HepG2 (cell line): ENCODE data around the gene BBLN. TPM values are rescaled to one million over a fixed set of nuclear protein-coding genes. Genes with fewer than 3 reads are reported as not detected.

ENCODE experiments used
- ASH2L ChIP-seq: fragments of 300-600, 200-600 bp; sonication (generic); IDR thresholded peaks from 2 replicates; pipeline ENCODE4 v1.7.0; 2017; ENCODE audit warnings: low read depth, mild to moderate bottlenecking, moderate library complexity, mixed read lengths, low read length; ENCODE audit not compliant: insufficient read length
- CREB1 ChIP-seq, 2 experiments: fragments of 450-650 bp in 1 of 2; IDR thresholded peaks; 2 replicates each; pipeline ENCODE4 v1.6.1; 2016 to 2017; ENCODE audit warnings: control low read depth in 1 of 2, mild to moderate bottlenecking in 1 of 2, missing compliant biosample characterization in 1 of 2, missing genetic modification characterization in 1 of 2
- NR1H2 ChIP-seq: sonication (generic); formaldehyde crosslinking; IDR thresholded peaks from 2 replicates; pipeline ENCODE4 v1.8.1; 2022; ENCODE audit warnings: low read depth, missing genetic modification reagents, borderline replicate concordance
- PAXIP1 ChIP-seq: sonication (generic); formaldehyde crosslinking; conservative IDR thresholded peaks from 2 replicates; pipeline ENCODE4 v1.4.0; 2020; ENCODE audit warnings: mild to moderate bottlenecking, missing genetic modification reagents, moderate library complexity
- SATB2 ChIP-seq: sonication (generic); formaldehyde crosslinking; IDR thresholded peaks from 2 replicates; pipeline ENCODE4 v1.5.0; 2020; ENCODE audit warnings: missing genetic modification reagents
- SRY ChIP-seq: sonication (generic); formaldehyde crosslinking; IDR thresholded peaks from 2 replicates; pipeline ENCODE4 v1.8.0; 2022; ENCODE audit warnings: mild to moderate bottlenecking, missing genetic modification reagents
- STAG1 ChIP-seq: sonication (generic); formaldehyde crosslinking; IDR thresholded peaks from 2 replicates; pipeline ENCODE4 v1.4.0; 2020; ENCODE audit warnings: missing genetic modification reagents
- ZBTB42 ChIP-seq: sonication (generic); formaldehyde crosslinking; IDR thresholded peaks from 2 replicates; pipeline ENCODE4 v1.5.0; 2020; ENCODE audit warnings: mild to moderate bottlenecking, missing genetic modification reagents
- ZGPAT ChIP-seq: IDR thresholded peaks from 2 replicates; pipeline ENCODE4 v1.6.1; 2016; ENCODE audit warnings: mild to moderate bottlenecking
- ZHX1 ChIP-seq: sonication (generic); formaldehyde crosslinking; IDR thresholded peaks from 2 replicates; pipeline ENCODE4 v1.8.1; 2022; ENCODE audit warnings: low read depth, mild to moderate bottlenecking, missing genetic modification reagents
- ZNF260 ChIP-seq: sonication (generic); formaldehyde crosslinking; IDR thresholded peaks from 2 replicates; pipeline ENCODE4 v1.4.0; 2020; ENCODE audit warnings: missing genetic modification reagents, low read depth, mild to moderate bottlenecking, borderline replicate concordance
- ZNF263 ChIP-seq: sonication (generic); formaldehyde crosslinking; IDR thresholded peaks from 2 replicates; pipeline ENCODE4 v1.4.0; 2020; ENCODE audit warnings: missing genetic modification reagents
- ZNF292 ChIP-seq: sonication (generic); formaldehyde crosslinking; IDR thresholded peaks from 2 replicates; pipeline ENCODE4 v1.8.1; 2022; ENCODE audit warnings: mild to moderate bottlenecking, low read depth, missing genetic modification reagents, borderline replicate concordance
- ZNF382 ChIP-seq: sonication (generic); formaldehyde crosslinking; IDR thresholded peaks from 2 replicates; pipeline ENCODE4 v1.5.0; 2020; ENCODE audit warnings: missing genetic modification reagents, mild to moderate bottlenecking, borderline replicate concordance
- ZNF501 ChIP-seq: sonication (generic); formaldehyde crosslinking; IDR thresholded peaks from 2 replicates; pipeline ENCODE4 v1.5.1; 2020; ENCODE audit warnings: mild to moderate bottlenecking, moderate library complexity, missing genetic modification reagents
- ZNF780A ChIP-seq: sonication (generic); formaldehyde crosslinking; IDR thresholded peaks from 2 replicates; pipeline ENCODE4 v1.8.0; 2022; ENCODE audit warnings: mild to moderate bottlenecking, missing genetic modification reagents, moderate library complexity
- ZSCAN25 ChIP-seq: sonication (generic); formaldehyde crosslinking; IDR thresholded peaks from 2 replicates; pipeline ENCODE4 v1.8.0; 2022; ENCODE audit warnings: mild to moderate bottlenecking, missing genetic modification reagents
- ZXDC ChIP-seq: sonication (generic); formaldehyde crosslinking; IDR thresholded peaks from 2 replicates; pipeline ENCODE4 v1.5.0; 2020; ENCODE audit warnings: mild to moderate bottlenecking, missing genetic modification reagents
- polyA plus RNA-seq, 8 experiments: library from polyadenylated mRNA; depleted of rRNA in 3 of 8; stranded (reverse) in 7 of 8; unstranded in 1 of 8; fragments of >200 nt; fragmentation: Illumina TruSeq in 4 of 8; extraction: Trizol in 4 of 8; gene quantifications; 2 replicates each; pipeline versions ENCODE4 v1.2.1 to v1.2.3, GENCODE V29; 2011 to 2016; ENCODE audit warnings: low read depth in 4 of 8, missing spikeins in 1 of 8, mixed read lengths in 1 of 8; ENCODE audit not compliant: insufficient read depth in 1 of 8
- total RNA-seq, 5 experiments: library from RNA; depleted of rRNA; stranded (reverse); fragments of >200 nt; fragmentation: Illumina TruSeq; extraction: Trizol; gene quantifications; 2 replicates each; pipeline ENCODE4 v1.2.3, GENCODE V29; 2016; ENCODE audit warnings: low read depth in 1 of 5

The BBLN gene
- total and polyA plus RNA-seq, 2 of the 13 experiments (the other 11 are each of a cell fraction or from before 2014, with no cell fraction given), result 27.6 to 33.1 TPM

GRCh38 chr9:128203024-128203706 lies 43.1 kb downstream of the BBLN start, which contains the start of gene DNM1 (continued):
- TF ChIP-seq CREB1 (IDR thresholded peaks at IDR 0.05), result no peak
- no peak for TF ChIP-seq CREB1 (CRISPR knock-in tag; IDR thresholded peaks at IDR 0.05)
- no peak for TF ChIP-seq ZHX1 (CRISPR knock-in tag)
- no peak for TF ChIP-seq ASH2L
- TF ChIP-seq ZNF780A (CRISPR knock-in tag), result no peak
- no peak for TF ChIP-seq ZNF501 (CRISPR knock-in tag)
- TF ChIP-seq ZGPAT (CRISPR knock-in tag), result 0 out of 2 replicates have a peak, but pooled peaks have one; percentile 5
- TF ChIP-seq ZNF292 (CRISPR knock-in tag), result no peak
- no peak for TF ChIP-seq PAXIP1 (CRISPR knock-in tag)
- no peak for TF ChIP-seq ZXDC (CRISPR knock-in tag)
- TF ChIP-seq ZNF382 (CRISPR knock-in tag), result no peak
- no peak for TF ChIP-seq ZNF260 (CRISPR knock-in tag)
- TF ChIP-seq NR1H2 (CRISPR knock-in tag), result no peak
- peak; percentile 7; the same call in 1 of the 2 replicates for TF ChIP-seq STAG1 (CRISPR knock-in tag)
- no peak for TF ChIP-seq ZBTB42 (CRISPR knock-in tag)
- TF ChIP-seq SRY (CRISPR knock-in tag), result no peak
- 0 out of 2 replicates have a peak, but pooled peaks have one; percentile 22 for TF ChIP-seq ZSCAN25
- TF ChIP-seq ZNF263 (CRISPR knock-in tag), result no peak
- TF ChIP-seq SATB2 (CRISPR knock-in tag), result no peak
